NCI-H1105 (cell line): ENCODE measurements around the gene ZBED2.

Experiments used
- DNase-seq: peaks from one replicate; lab custom pipeline; 2025; lab: John Stamatoyannopoulos, UW

Gene ZBED2

GRCh38 chr3:111603679-111604078, 8.5 kb upstream of the ZBED2 start:
- no peak for DNase-seq

- DNase-seq = no peak
Measured at GRCh38 chr3:111601810-111602209, 6.7 kb upstream of the ZBED2 start.

GRCh38 chr3:111598552-111598951, 3.4 kb upstream of the ZBED2 start:
- peak; percentile 5 for DNase-seq

GRCh38 chr3:111598139-111598538, 3.0 kb upstream of the ZBED2 start:
- no peak for DNase-seq

- DNase-seq = no peak
Measured at GRCh38 chr3:111596328-111596727, 1.2 kb upstream of the ZBED2 start.

GRCh38 chr3:111594781-111595180, 365 bp downstream of the ZBED2 start:
- no peak for DNase-seq

GRCh38 chr3:111594205-111594604, 941 bp downstream of the ZBED2 start:
- no peak for DNase-seq

- DNase-seq = no peak
Measured at GRCh38 chr3:111593666-111594065, 1.5 kb downstream of the ZBED2 start.

GRCh38 chr3:111592936-111593335, 2.2 kb downstream of the ZBED2 start:
- DNase-seq = no peak

- no peak for DNase-seq
Measured at GRCh38 chr3:111592143-111592542, 3.0 kb downstream of the ZBED2 start.

GRCh38 chr3:111591555-111591954, 3.6 kb downstream of the ZBED2 start:
- DNase-seq = no peak

GRCh38 chr3:111590143-111590491, 5.0 kb downstream of the ZBED2 start:
- DNase-seq = no peak

GRCh38 chr3:111589303-111590142, 5.6 kb downstream of the ZBED2 start:
- DNase-seq = no peak

GRCh38 chr3:111588527-111588926, 6.6 kb downstream of the ZBED2 start:
- DNase-seq = no peak

- DNase-seq = no peak
Measured at GRCh38 chr3:111585217-111585616, 9.9 kb downstream of the ZBED2 start.

GRCh38 chr3:111584744-111585143, 10.4 kb downstream of the ZBED2 start:
- no peak for DNase-seq

GRCh38 chr3:111582120-111582474, 13.0 kb downstream of the ZBED2 start:
- no peak for DNase-seq

- DNase-seq = no peak
Measured at GRCh38 chr3:111581403-111582119, 13.6 kb downstream of the ZBED2 start.

- no peak for DNase-seq
Measured at GRCh38 chr3:111579495-111579894, 15.7 kb downstream of the ZBED2 start.

- DNase-seq = no peak
Measured at GRCh38 chr3:111578867-111579266, 16.3 kb downstream of the ZBED2 start.

GRCh38 chr3:111577798-111578685, 17.1 kb downstream of the ZBED2 start:
- no peak for DNase-seq

- no peak for DNase-seq
Measured at GRCh38 chr3:111577113-111577512, 18.0 kb downstream of the ZBED2 start.
